Liver (tissue), 9 donors: ENCODE results near the gene RBM46. TPM values are rescaled to one million over a fixed set of nuclear protein-coding genes. Genes with fewer than 3 reads are reported as not detected.

Source experiments
- DNase-seq: peaks from one replicate; pipeline ENCODE4 v3.0.0-alpha.2; 2017; ENCODE audit warnings: low spot score
- H3K27ac ChIP-seq, 2 donors: one replicate each; pipeline ENCODE4 v1.7.0; 2013; ENCODE audit warnings: inconsistent platforms in 2 of 2, low read length in 2 of 2, control low read depth in 1 of 2, low read depth in 1 of 2, mild to moderate bottlenecking in 1 of 2
- H3K27me3 ChIP-seq, 4 donors: one replicate each; pipeline versions ENCODE4 v1.6.1 to v1.7.0; 2013; ENCODE audit warnings: low read length in 3 of 4, inconsistent platforms in 1 of 4, mild to moderate bottlenecking in 1 of 4, moderate library complexity in 1 of 4; ENCODE audit not compliant: control insufficient read depth in 4 of 4, insufficient read depth in 4 of 4
- H3K36me3 ChIP-seq, 4 donors: one replicate each; pipeline versions ENCODE4 v1.6.1 to v1.7.0; 2013; ENCODE audit warnings: low read length in 3 of 4, mild to moderate bottlenecking in 3 of 4, low read depth in 1 of 4, moderate library complexity in 1 of 4; ENCODE audit not compliant: control insufficient read depth in 4 of 4, insufficient read depth in 3 of 4
- H3K4me1 ChIP-seq, 4 donors: one replicate each; pipeline versions ENCODE4 v1.6.1 to v1.7.0; 2013; ENCODE audit warnings: low read length in 3 of 4, mild to moderate bottlenecking in 3 of 4, moderate library complexity in 1 of 4; ENCODE audit not compliant: control insufficient read depth in 4 of 4, insufficient read depth in 4 of 4
- H3K4me3 ChIP-seq, 3 donors: one replicate each; pipeline versions ENCODE4 v1.6.1 to v1.7.0; 2013; ENCODE audit warnings: low read length in 3 of 3, control low read depth in 1 of 3, low read depth in 1 of 3, mild to moderate bottlenecking in 1 of 3
- H3K9ac ChIP-seq, 2 donors: one replicate each; pipeline ENCODE4 v1.7.0; 2013; ENCODE audit warnings: low read length in 2 of 2, mild to moderate bottlenecking in 2 of 2, moderate library complexity in 2 of 2, control low read depth in 1 of 2, low read depth in 1 of 2
- H3K9me3 ChIP-seq, 4 donors: one replicate each; pipeline versions ENCODE4 v1.6.1 to v1.7.0; 2013; ENCODE audit warnings: low read length in 3 of 4; ENCODE audit not compliant: control insufficient read depth in 4 of 4
- CTCF ChIP-seq: fragments of 150-350 bp; IDR thresholded peaks from 2 replicates; pipeline ENCODE4 v1.5.1; 2017; ENCODE audit warnings: improper control_type of control experiment, low read depth, low read length; ENCODE audit not compliant: missing input control
- EGR1 ChIP-seq, 2 donors: IDR thresholded peaks; 2 replicates each; pipeline ENCODE4 v1.6.1; 2016 to 2018; ENCODE audit warnings: antibody characterized with exemption in 2 of 2, low read depth in 2 of 2
- FOXA1 ChIP-seq: IDR thresholded peaks from 2 replicates; pipeline ENCODE4 v1.6.1; 2016; ENCODE audit warnings: antibody characterized with exemption
- FOXA2 ChIP-seq: IDR thresholded peaks from 2 replicates; pipeline ENCODE4 v1.6.1; 2016; ENCODE audit warnings: antibody characterized with exemption
- GABPA ChIP-seq, 2 donors: IDR thresholded peaks in 1 of 2; conservative IDR thresholded peaks in 1 of 2; 2 replicates each; pipeline ENCODE4 v1.6.1; 2016; ENCODE audit warnings: antibody characterized with exemption in 2 of 2, mild to moderate bottlenecking in 1 of 2, moderate library complexity in 1 of 2
- HNF4A ChIP-seq, 2 donors: conservative IDR thresholded peaks; 2 replicates each; pipeline ENCODE4 v1.6.1; 2016; ENCODE audit warnings: antibody characterized with exemption in 2 of 2, mild to moderate bottlenecking in 2 of 2
- JUND ChIP-seq, 2 donors: IDR thresholded peaks; 2 replicates each; pipeline ENCODE4 v1.6.1; 2016; ENCODE audit warnings: antibody characterized with exemption in 2 of 2
- RXRA ChIP-seq, 2 donors: IDR thresholded peaks; 2 replicates each; pipeline ENCODE4 v1.6.1; 2017 to 2018; ENCODE audit warnings: antibody characterized with exemption in 2 of 2, mild to moderate bottlenecking in 1 of 2
- SP1 ChIP-seq: IDR thresholded peaks from 2 replicates; pipeline ENCODE4 v1.6.1; 2018; ENCODE audit warnings: antibody characterized with exemption, mild to moderate bottlenecking
- TAF1 ChIP-seq: conservative IDR thresholded peaks from 2 replicates; pipeline ENCODE4 v1.6.1; 2016; ENCODE audit warnings: antibody characterized with exemption, mild to moderate bottlenecking
- YY1 ChIP-seq: IDR thresholded peaks from 2 replicates; pipeline ENCODE4 v1.6.1; 2016; ENCODE audit warnings: antibody characterized with exemption, mild to moderate bottlenecking
- WGBS: extraction: QIAGEN DNeasy Blood & Tissue Kit; methylation state at CpG from one replicate; pipeline ENCODE4 v1.1.7; 2013; 5-methylcytosine and 5-hydroxymethylcytosine counted together
- polyA plus RNA-seq, 2 donors: library from polyadenylated mRNA; stranded (reverse) in 1 of 2; unstranded in 1 of 2; fragments of 200-250 nt in 1 of 2; fragments of >200 nt in 1 of 2; fragmentation: Nextera tagmentation in 1 of 2; extraction: Ambion mirVana in 1 of 2; gene quantifications; one replicate each; pipeline versions ENCODE4 v1.2.1 to v1.2.3, GENCODE V29; 2013 to 2015
- total RNA-seq, 2 donors: library from RNA; depleted of rRNA; stranded (reverse); fragments of >200 nt; gene quantifications; one replicate each; pipeline ENCODE4 v1.2.3, GENCODE V29; 2014
- TF ChIP-seq, protein P1 (sequence below): IDR thresholded peaks from 2 replicates; pipeline ENCODE4 v1.6.1; 2016; ENCODE audit warnings: antibody characterized with exemption
- TF ChIP-seq, protein P2 (sequence below): IDR thresholded peaks from 2 replicates; pipeline ENCODE4 v1.6.1; 2016; ENCODE audit warnings: antibody characterized with exemption, mild to moderate bottlenecking
- donor health status: healthy.
- donor health status: healthy.
- donor health status: healthy.
- donor health status: healthy.
- donor health status: healthy.

The RBM46 gene
- total and polyA plus RNA-seq, 4 donors = 0.03 to 0.24 (median 0.08) TPM; not detected in 1

DNA sequence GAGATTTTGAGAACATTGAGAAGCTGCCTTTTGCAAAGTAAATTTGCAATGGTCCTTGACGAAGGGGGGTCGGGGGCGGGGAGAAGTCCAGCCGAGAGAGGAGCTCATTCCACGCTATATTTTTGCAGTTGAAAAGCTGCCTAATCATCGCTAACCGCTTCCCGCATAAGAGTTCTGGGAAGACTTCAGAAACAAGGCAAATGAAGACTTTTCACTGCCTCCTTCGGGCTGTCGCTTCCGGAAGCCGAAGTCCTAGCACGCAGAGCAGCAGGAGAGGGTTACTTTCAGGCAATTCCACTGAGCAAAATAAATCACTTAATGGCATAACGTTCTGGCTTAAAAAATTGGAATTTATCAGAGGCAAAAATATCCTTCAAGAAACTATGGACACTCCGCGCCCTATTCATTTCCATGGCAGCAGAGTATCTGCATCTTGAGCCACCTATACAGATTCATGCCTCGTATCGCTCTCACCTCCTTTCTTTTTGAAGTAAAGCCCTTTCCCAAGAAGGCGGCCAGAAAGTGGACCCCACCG is 39.9 kb upstream of the RBM46 start:
- peaks cover 0 to 12% (median 0%) of the 10 kb centered on the region in 4 donors for H3K27me3 ChIP-seq

DNA sequence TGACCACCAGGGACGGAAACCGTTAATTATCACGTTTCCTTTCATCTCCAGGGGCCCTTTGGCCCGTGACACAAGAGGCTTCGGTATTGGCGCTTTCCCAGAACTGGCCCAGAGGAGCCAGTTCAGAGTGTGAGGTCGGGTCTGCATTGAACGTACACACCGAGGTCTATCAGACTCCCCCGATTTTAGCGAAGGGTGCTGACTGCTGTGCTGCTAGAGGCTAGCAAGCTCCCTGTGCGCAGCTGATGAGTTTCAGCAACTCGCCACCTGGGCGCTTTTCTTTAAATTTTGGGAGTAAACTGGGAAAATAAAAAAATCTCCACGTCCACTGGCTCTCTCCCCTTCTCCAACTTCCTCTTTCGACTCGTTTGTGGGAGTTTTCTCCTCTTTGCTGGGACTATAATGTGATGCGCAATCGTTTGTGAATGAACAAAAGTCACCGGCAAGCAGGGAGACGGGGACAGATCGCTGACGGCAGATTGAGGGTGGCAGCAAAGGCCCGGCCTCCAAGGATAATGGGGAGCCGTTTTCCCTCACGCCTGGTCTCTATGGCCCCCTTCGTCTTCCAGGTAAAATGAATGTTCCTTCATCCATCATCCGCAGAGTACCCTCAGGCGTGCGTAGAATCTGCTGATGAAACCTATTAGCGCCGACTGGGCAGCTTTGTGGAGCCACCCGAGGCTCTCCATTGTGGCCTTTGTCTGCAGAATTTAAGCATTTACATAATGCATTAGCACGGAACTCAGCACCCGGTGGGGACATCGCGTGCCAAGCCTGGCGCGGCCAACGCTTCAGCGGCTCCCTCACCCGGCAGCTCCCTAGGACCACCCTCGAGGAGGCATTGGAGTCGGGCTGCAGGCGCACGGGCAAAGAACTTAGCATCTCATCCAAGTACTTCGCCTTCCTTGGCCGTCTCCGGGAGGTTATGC is 38.9 kb upstream of the RBM46 start:
- whole genome bisulfite sequencing = 4% methylated on average over 49 of the region's 49 CpGs
- TF ChIP-seq TAF1 (no peak), HNF4A (conservative IDR thresholded peaks at IDR 0.05) (no peak)
- no peak for DNase-seq
- Histone ChIP-seq H3K4me1 (peaks cover 11 to 26% (median 22%) of the 10 kb centered on the region in 4 donors), H3K9ac (peak overlapping the region in 1 of 2 donors; percentile 25), H3K4me3 (peak overlapping the region in 2 of 3 donors; percentile 16 to 51), H3K27me3 (peaks cover 0 to 12% (median 0%) of the 10 kb centered on the region in 4 donors), H3K36me3 (no peaks in the 10 kb centered on the region), H3K27ac (no peak overlapping the region), H3K9me3 (no peaks in the 10 kb centered on the region)

More for the DNA sequence above, 39.9 kb upstream of the RBM46 start:
- H3K9me3 ChIP-seq = no peaks in the 10 kb centered on the region
- TF ChIP-seq FOXA1 (no peak), YY1 (no peak), SP1 (no peak), GABPA (IDR thresholded peaks at IDR 0.05 in 1 of 2, conservative IDR thresholded peaks at IDR 0.05 in 1 of 2) (no peak), CTCF (no peak), RXRA (IDR thresholded peaks at IDR 0.05) (no peak), JUND (IDR thresholded peaks at IDR 0.05) (no peak), FOXA2 (no peak), EGR1 (IDR thresholded peaks at IDR 0.05; ENCODE audit: low read depth in 2 of 2) (no peak)
- TF ChIP-seq, protein P1, sequence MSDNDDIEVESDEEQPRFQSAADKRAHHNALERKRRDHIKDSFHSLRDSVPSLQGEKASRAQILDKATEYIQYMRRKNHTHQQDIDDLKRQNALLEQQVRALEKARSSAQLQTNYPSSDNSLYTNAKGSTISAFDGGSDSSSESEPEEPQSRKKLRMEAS = no peak
- TF ChIP-seq, protein P2, sequence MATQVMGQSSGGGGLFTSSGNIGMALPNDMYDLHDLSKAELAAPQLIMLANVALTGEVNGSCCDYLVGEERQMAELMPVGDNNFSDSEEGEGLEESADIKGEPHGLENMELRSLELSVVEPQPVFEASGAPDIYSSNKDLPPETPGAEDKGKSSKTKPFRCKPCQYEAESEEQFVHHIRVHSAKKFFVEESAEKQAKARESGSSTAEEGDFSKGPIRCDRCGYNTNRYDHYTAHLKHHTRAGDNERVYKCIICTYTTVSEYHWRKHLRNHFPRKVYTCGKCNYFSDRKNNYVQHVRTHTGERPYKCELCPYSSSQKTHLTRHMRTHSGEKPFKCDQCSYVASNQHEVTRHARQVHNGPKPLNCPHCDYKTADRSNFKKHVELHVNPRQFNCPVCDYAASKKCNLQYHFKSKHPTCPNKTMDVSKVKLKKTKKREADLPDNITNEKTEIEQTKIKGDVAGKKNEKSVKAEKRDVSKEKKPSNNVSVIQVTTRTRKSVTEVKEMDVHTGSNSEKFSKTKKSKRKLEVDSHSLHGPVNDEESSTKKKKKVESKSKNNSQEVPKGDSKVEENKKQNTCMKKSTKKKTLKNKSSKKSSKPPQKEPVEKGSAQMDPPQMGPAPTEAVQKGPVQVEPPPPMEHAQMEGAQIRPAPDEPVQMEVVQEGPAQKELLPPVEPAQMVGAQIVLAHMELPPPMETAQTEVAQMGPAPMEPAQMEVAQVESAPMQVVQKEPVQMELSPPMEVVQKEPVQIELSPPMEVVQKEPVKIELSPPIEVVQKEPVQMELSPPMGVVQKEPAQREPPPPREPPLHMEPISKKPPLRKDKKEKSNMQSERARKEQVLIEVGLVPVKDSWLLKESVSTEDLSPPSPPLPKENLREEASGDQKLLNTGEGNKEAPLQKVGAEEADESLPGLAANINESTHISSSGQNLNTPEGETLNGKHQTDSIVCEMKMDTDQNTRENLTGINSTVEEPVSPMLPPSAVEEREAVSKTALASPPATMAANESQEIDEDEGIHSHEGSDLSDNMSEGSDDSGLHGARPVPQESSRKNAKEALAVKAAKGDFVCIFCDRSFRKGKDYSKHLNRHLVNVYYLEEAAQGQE = no peak
- no peak for DNase-seq
- 19% methylated on average over 20 of the region's 20 CpGs for WGBS
- no peak overlapping the region for H3K9ac ChIP-seq
- peaks cover 11 to 26% (median 22%) of the 10 kb centered on the region in 4 donors for H3K4me1 ChIP-seq
- no peaks in the 10 kb centered on the region for H3K36me3 ChIP-seq
- no peak overlapping the region for H3K4me3 ChIP-seq
- no peak overlapping the region for H3K27ac ChIP-seq
